Epithelial cell of alveolus of lung (primary cell): ENCODE results near the gene ZNF420. TPM values are rescaled to one million over a fixed set of nuclear protein-coding genes. Genes with fewer than 3 reads are reported as not detected.

ENCODE experiments used
- total RNA-seq: library from RNA; depleted of rRNA; stranded (reverse); fragments of >200 nt; gene quantifications from 2 replicates; pipeline ENCODE4 v1.2.1, GENCODE V29; 2015

Gene ZNF420
- total RNA-seq, result 4.5 and 8.7 TPM in 2 replicates

GRCh38 chr19:37077934-37078716 lies at the start of gene ZNF420:
TSS of gene ZNF420 (plus strand) at chr19:37078433. CDS start at chr19:37089119, 10,686 bp downstream.

GRCh38 chr19:37172368-37173366 lies 94.4 kb downstream of the ZNF420 start, which contains the start of gene ZNF585A:
TSS of gene ZNF585A (minus strand) at chr19:37172695. CDS start at chr19:37169910, 2,785 bp downstream.

Other genes with a start within 250 kb of the ZNF420 start
- 1.8 and 5.1 TPM in 2 replicates for gene ZNF790, start 240.0 kb upstream of the ZNF420 start, total RNA-seq
- gene ZNF345, start 227.6 kb upstream of the ZNF420 start, total RNA-seq, result 0.78 and 3.5 TPM in 2 replicates
- 2.3 and 4.1 TPM in 2 replicates for gene ZNF829, start 162.1 kb upstream of the ZNF420 start, total RNA-seq
- gene ZNF568, start 162.1 kb upstream of the ZNF420 start, total RNA-seq, result 4.3 and 5.0 TPM in 2 replicates
- gene ZNF585A, start 94.3 kb downstream of the ZNF420 start, total RNA-seq, result 11.6 and 16.0 TPM in 2 replicates
- gene ZNF585B, start 132.1 kb downstream of the ZNF420 start, total RNA-seq, result 6.3 and 24.8 TPM in 2 replicates
- gene ZNF383, start 139.8 kb downstream of the ZNF420 start, total RNA-seq, result 2.7 and 8.9 TPM in 2 replicates